ENCODE results near the gene MDM1.

MDM1 gene

DNA sequence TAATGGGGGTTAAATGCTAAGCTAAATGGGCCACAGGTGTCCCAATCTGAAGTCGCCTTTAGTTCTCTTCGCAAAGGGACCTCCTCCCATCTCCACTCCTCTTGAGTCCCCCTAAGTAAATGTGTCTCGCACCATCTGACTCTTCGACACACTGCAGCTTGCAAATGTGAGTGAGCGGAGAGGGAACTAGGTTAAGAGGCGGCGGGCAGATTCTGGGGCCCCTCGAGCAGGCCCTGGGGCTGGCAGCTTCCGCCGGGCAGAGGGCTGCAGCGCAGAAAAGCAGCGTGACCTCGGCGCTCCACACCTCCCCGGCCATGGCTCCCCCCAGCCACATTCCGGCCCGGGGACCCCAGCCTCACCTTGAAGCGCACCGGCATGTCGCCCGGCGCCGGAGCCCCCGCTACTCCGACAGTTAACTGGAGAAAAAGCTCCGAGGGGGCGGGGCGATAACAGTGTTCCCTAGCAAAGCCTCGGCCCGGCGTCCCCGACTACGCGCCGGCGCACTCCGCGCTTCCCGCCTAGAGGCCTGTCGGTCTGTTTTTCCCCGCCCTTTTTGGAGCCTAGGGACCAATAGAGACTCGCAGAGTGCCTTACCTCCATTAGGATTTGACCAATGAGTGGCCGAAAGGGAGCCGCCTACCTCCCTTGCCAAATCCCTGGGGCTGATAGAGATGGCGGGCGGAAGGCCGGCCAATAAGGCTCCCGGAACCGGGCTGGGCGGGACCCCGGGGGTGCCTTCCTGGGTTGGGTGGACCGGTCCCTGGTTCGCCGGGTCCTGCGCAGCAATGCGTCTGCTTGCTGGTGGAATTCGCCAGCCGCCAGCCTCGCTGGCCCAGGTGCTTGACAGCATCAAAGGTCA lies at the start of gene MDM1:
Gene MDM1 (minus strand): TSS at position 494 of the 859 bp plus-strand sequence. CDS start 117 bp downstream, at position 377.
- in situ Hi-C loops (cut with MboI; ENCODE audit: low sequenced_read_pairs) = no loop called here
- Histone ChIP-seq H3K9me3 (no peaks in the 10 kb centered on the region), H3K4me1 (peaks cover 30% of the 10 kb centered on the region), H3K27me3 (ENCODE audit: low read depth) (no peaks in the 10 kb centered on the region), H3K4me3 (peak within 1 kb of the TSS; percentile 71), H3K36me3 (replicated peaks) (no peaks in the 10 kb centered on the region)
- DNase-seq (ENCODE audit: low spot score in 2 of 2) = peak; percentile 97 to 98

DNA sequence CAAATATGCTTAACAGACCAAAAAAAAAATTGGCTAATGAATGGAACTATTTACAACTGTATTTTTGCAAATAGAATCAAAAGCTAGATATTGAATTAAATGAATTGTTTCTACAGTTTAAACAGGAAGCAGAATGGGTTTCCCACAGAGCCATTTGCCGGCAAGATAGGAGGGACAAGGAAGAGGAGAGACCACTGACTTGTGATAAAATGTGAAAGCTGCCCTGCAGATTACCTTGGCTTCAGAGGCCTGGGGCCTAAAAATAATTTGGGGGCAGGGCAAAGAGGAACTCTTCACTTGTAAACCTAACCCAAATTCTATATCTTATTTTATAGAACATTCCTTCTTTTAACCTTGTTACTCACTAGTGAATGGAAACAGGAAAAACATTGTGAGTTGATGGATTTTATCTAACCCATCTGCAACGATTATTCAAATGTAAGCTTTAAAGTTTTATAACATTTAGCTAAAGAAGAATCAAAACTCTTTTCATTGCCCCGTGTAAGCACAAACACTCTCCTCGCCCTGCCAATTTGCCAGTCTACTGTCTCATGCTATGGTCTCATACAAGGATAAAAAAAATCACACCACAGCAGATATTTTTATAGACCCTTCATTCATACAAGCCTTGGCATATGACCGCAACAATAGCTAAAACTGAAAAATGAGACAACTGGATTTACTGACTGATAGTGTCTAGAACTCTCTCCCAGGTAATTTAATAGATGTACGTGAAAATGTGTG lies 49.5 kb upstream of the MDM1 start:
- in situ Hi-C loops (cut with MboI; ENCODE audit: low sequenced_read_pairs) = no loop called here
- H3K4me1 ChIP-seq = peaks cover 14% of the 10 kb centered on the region
- no peaks in the 10 kb centered on the region for H3K36me3 ChIP-seq (replicated peaks)
- no peaks in the 10 kb centered on the region for H3K9me3 ChIP-seq
- peaks cover 17% of the 10 kb centered on the region for H3K27me3 ChIP-seq (ENCODE audit: low read depth)
- H3K4me3 ChIP-seq = no peak overlapping the region
- no peak for DNase-seq (ENCODE audit: low spot score in 2 of 2)

- DNase-seq (ENCODE audit: low spot score in 2 of 2) = peak; percentile 57 to 63
- no peak overlapping the region for H3K4me3 ChIP-seq
- H3K27me3 ChIP-seq (ENCODE audit: low read depth) = no peaks in the 10 kb centered on the region
- H3K9me3 ChIP-seq = no peaks in the 10 kb centered on the region
- no peaks in the 10 kb centered on the region for H3K36me3 ChIP-seq (replicated peaks)
- in situ Hi-C loops (cut with MboI; ENCODE audit: low sequenced_read_pairs) = no loop called here
- H3K4me1 ChIP-seq = peaks cover 16% of the 10 kb centered on the region
Observed at GRCh38 chr12:68378872-68379606, 46.9 kb upstream of the MDM1 start.

- Histone ChIP-seq H3K27me3 (ENCODE audit: low read depth) (no peaks in the 10 kb centered on the region), H3K4me3 (no peak overlapping the region), H3K36me3 (replicated peaks) (no peaks in the 10 kb centered on the region), H3K9me3 (no peaks in the 10 kb centered on the region), H3K4me1 (peaks cover 16% of the 10 kb centered on the region)
- no peak for DNase-seq (ENCODE audit: low spot score in 2 of 2)
- in situ Hi-C loops (cut with MboI; ENCODE audit: low sequenced_read_pairs) = no loop called here
Observed at GRCh38 chr12:68377881-68378280, 45.7 kb upstream of the MDM1 start.

DNA sequence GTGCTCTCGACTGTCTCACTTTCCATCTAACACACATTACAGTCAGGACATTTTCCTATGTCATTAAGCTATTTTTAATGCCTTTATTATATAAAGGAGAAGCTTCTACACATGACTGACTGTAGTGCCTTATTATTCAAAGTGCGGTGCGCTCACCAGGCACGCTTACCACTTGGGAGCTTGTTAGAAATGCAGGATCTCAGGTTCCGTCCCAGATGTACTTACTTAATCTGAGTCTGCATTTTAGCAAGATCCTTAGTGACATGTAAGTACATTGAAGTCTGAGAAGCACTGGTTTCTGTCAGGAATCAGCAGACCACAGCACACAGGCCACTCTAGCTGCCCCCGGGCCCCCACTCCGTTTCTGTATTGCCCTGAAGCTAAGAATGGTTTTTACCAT lies 44.7 kb upstream of the MDM1 start:
- in situ Hi-C loops (cut with MboI; ENCODE audit: low sequenced_read_pairs) = no loop called here
- Histone ChIP-seq H3K4me1 (peaks cover 16% of the 10 kb centered on the region), H3K9me3 (no peaks in the 10 kb centered on the region), H3K36me3 (replicated peaks) (no peaks in the 10 kb centered on the region), H3K4me3 (no peak overlapping the region), H3K27me3 (ENCODE audit: low read depth) (no peaks in the 10 kb centered on the region)
- no peak for DNase-seq (ENCODE audit: low spot score in 2 of 2)

DNA sequence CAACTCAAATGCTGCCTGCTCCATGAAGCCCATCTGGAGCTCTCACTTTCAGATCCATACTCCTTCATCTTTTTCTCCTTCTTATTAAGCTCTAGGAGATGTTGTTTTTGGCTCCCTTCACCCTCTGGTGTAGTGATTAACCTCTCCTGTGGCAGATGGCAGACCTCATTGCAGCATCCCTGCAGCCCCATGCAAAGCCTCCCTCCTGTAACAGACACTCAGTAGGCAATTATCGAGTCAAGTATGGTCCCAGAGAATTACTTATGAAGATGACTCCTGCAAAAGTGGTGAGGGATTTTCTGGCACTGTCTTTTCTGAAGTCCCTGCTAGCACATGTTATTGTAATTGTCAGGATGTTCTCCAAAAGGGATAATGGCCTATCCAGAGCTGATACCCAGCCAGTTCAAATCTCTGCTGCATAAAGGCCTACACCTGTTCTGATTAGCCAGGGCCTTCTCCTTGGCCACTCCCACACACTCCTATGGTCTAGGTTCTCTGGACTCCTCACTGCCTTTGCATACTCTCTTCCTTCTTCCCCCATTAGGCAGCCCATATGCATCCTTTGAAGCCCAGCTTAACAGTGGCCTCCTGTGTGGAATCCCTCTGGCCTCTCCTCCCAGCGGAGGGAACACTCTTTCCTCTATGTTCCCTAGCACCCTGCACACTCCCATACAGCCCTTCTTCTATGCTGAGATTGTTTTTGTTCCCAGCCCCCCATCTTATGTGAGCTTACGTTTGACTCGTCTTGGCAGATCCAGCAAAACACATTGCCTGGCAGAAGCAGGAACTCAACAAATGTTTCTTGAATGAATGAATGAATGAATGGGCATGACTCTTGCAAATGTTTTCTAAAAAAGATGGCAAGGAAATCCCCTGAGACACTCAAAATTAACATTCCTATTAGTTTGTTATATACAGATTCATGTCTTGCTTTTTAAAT lies 43.9 kb upstream of the MDM1 start:
- Histone ChIP-seq H3K27me3 (ENCODE audit: low read depth) (no peaks in the 10 kb centered on the region), H3K4me1 (peaks cover 16% of the 10 kb centered on the region), H3K4me3 (no peak overlapping the region), H3K9me3 (no peaks in the 10 kb centered on the region), H3K36me3 (replicated peaks) (no peaks in the 10 kb centered on the region)
- DNase-seq (ENCODE audit: low spot score in 2 of 2) = no peak
- in situ Hi-C loops (cut with MboI; ENCODE audit: low sequenced_read_pairs) = no loop called here

DNA sequence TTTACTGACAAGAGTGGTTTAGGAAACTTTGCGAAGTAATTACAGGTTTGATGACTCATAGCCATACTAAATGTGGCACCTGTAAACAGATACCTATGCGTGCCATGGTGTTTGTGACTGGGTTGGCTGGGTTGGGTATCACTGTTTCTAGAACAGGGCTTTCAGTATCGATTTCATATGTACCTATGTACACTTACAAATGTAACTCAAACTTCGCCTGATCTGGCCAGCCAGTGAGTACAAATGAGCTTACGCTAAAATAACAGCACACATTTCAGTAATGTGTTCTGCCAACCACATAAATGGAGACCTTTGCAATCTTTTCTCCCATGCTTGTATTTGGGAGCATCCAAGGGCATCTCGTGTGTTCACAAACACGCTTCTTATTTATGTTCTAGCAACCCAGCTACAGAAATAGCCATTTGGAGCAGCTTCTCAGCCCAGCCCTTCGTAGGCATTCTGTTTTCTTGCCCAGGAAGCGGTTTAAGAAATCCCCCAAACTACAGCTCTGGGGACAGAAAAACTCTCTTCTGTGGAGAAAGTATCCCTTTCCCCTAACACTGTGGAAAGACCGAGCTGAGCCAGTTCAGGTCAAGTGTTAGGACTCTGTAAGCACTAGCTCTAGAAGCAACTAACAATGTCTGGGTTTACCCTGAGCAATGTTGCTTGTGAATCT lies 42.3 kb upstream of the MDM1 start:
- Histone ChIP-seq H3K9me3 (no peaks in the 10 kb centered on the region), H3K4me1 (peaks cover 10% of the 10 kb centered on the region), H3K27me3 (ENCODE audit: low read depth) (no peaks in the 10 kb centered on the region), H3K36me3 (replicated peaks) (no peaks in the 10 kb centered on the region), H3K4me3 (no peak overlapping the region)
- DNase-seq (ENCODE audit: low spot score in 2 of 2) = no peak
- in situ Hi-C loops (cut with MboI; ENCODE audit: low sequenced_read_pairs) = no loop called here

DNA sequence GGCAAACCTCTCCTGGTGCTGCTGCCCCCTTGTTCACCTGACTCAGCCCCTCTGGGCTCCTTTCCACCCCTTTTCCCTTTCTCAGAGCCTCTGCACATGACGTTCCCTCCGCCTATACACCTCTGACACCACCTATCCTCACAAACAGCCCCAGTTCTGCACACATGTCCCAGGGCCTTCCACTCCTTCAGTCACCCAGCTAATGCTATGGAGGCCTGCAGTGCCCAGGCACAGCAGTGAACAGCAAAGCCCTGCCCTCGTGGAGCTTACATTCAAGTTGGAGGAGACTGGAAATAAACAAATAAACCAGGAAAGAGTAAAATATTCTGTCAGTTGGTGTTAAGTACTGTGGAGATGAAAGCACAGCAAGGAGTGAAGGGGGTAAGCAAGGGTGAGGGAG lies 38.5 kb upstream of the MDM1 start:
- no peaks in the 10 kb centered on the region for H3K27me3 ChIP-seq (ENCODE audit: low read depth)
- no peaks in the 10 kb centered on the region for H3K36me3 ChIP-seq (replicated peaks)
- no peaks in the 10 kb centered on the region for H3K4me1 ChIP-seq
- no peaks in the 10 kb centered on the region for H3K9me3 ChIP-seq
- DNase-seq (ENCODE audit: low spot score in 2 of 2) = no peak
- in situ Hi-C loops (cut with MboI; ENCODE audit: low sequenced_read_pairs) = no loop called here
- H3K4me3 ChIP-seq = no peak overlapping the region

GRCh38 chr12:68370006-68370590 lies 37.9 kb upstream of the MDM1 start:
- H3K27me3 ChIP-seq (ENCODE audit: low read depth) = no peaks in the 10 kb centered on the region
- no peaks in the 10 kb centered on the region for H3K36me3 ChIP-seq (replicated peaks)
- in situ Hi-C loops (cut with MboI; ENCODE audit: low sequenced_read_pairs) = no loop called here
- H3K4me1 ChIP-seq = peaks cover 4% of the 10 kb centered on the region
- H3K4me3 ChIP-seq = no peak overlapping the region
- DNase-seq (ENCODE audit: low spot score in 2 of 2) = no peak
- no peaks in the 10 kb centered on the region for H3K9me3 ChIP-seq

DNA sequence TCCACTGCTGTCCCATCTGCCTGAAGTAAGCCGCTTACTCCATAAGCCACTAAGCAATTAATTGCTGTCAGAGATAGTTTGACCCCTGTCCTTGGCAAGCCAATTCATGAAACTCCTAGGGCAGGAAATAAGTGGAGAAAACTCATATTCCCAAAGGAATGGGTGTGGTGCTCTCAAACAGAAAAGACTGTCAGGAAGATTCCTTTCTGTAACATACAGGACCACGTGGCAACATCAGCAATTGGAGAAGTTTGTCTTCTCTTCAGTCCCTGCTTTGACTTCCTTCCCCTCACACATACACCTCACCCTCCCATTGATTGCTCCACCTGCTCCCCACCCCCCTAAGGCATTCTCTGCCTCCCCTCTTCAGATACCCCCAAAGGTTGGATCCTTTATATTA lies 36.2 kb upstream of the MDM1 start:
- no peaks in the 10 kb centered on the region for H3K36me3 ChIP-seq (replicated peaks)
- no peak overlapping the region for H3K4me3 ChIP-seq
- peaks cover 9% of the 10 kb centered on the region for H3K4me1 ChIP-seq
- in situ Hi-C loops (cut with MboI; ENCODE audit: low sequenced_read_pairs) = no loop called here
- H3K9me3 ChIP-seq = no peaks in the 10 kb centered on the region
- no peak for DNase-seq (ENCODE audit: low spot score in 2 of 2)
- no peaks in the 10 kb centered on the region for H3K27me3 ChIP-seq (ENCODE audit: low read depth)

- Histone ChIP-seq H3K4me3 (no peak overlapping the region), H3K27me3 (ENCODE audit: low read depth) (no peaks in the 10 kb centered on the region), H3K9me3 (no peaks in the 10 kb centered on the region), H3K36me3 (replicated peaks) (no peaks in the 10 kb centered on the region), H3K4me1 (peaks cover 9% of the 10 kb centered on the region)
- DNase-seq (ENCODE audit: low spot score in 2 of 2) = no peak
- in situ Hi-C loops (cut with MboI; ENCODE audit: low sequenced_read_pairs) = no loop called here
Observed at GRCh38 chr12:68367903-68368302, 35.7 kb upstream of the MDM1 start.

- Histone ChIP-seq H3K9me3 (no peaks in the 10 kb centered on the region), H3K4me1 (peaks cover 9% of the 10 kb centered on the region), H3K36me3 (replicated peaks) (no peaks in the 10 kb centered on the region), H3K27me3 (ENCODE audit: low read depth) (no peaks in the 10 kb centered on the region), H3K4me3 (no peak overlapping the region)
- DNase-seq (ENCODE audit: low spot score in 2 of 2) = no peak
- in situ Hi-C loops (cut with MboI; ENCODE audit: low sequenced_read_pairs) = no loop called here
Observed at GRCh38 chr12:68367116-68367515, 35.0 kb upstream of the MDM1 start.

All from HAP-1 (cell line).